Lower leg skin (tissue), 3 donors: Measurements from ENCODE around the gene NLRP11.

Experiments
- CTCF ChIP-seq, 3 donors: fragments of 450-650 bp; IDR thresholded peaks; one replicate each; pipeline ENCODE4 v1.5.1; 2016; ENCODE audit warnings: antibody characterized with exemption in 3 of 3, mild to moderate bottlenecking in 3 of 3, moderate library complexity in 2 of 3
- POLR2A ChIP-seq, 2 donors: fragments of 450-650 bp; IDR thresholded peaks; one replicate each; pipeline ENCODE4 v1.6.1; 2016 to 2017; ENCODE audit warnings: antibody characterized with exemption in 2 of 2, mild to moderate bottlenecking in 1 of 2, moderate library complexity in 1 of 2

DNA sequence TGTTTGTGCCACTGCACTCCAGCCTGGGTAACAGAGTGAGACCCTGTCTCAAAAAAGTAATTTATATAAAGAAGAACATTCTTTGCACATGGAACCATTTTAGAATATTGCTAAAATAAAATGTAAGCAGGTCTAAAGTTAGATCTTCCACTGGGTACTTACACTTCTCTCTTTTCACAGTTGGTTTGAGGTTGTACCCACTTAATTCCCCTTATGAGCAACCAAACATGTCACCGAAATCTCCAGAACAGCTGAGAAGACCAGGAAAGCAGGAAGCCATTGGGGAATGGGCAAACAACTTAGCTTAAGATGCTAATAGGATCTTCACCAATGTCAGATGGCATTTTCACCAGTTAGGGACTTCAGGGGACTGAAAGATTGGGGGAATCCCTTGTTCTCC is 23.4 kb upstream of the NLRP11 start:
- no peak for TF ChIP-seq CTCF (IDR thresholded peaks at IDR 0.05)
- no peak for TF ChIP-seq POLR2A (IDR thresholded peaks at IDR 0.05)
